GM19438 (cell line): ENCODE measurements around the gene STEAP1B.
A peak's percentile ranks its signal among the peaks of the same experiment; 100 is the strongest.

ENCODE experiments used
- ATAC-seq: cut with Tn5 transposase; IDR thresholded peaks from one replicate; pipeline ENCODE4 v1.9.1; 2021; ENCODE audit warnings: low read depth; ENCODE audit not compliant: unreplicated experiment

Gene STEAP1B

DNA sequence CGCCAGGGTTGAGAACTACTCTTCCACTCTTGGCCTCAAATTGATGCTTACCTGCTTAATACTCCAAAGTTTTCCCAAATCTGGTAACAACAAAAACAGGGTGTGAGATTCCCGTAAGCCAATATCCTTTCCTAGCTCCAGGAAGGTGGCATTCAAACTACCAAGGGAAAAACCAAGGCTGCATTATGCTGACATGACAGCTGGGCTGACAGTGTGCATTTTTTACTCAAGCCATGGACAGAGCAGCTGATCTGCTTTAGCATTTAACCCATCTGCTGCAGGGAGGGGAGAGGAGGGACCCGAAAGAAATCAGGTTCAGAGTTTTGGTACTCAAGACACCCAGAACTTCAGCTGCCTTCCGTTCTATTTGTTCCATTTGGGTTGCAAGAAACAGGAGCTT lies 93.3 kb downstream of the STEAP1B start:
- no peak for ATAC-seq

DNA sequence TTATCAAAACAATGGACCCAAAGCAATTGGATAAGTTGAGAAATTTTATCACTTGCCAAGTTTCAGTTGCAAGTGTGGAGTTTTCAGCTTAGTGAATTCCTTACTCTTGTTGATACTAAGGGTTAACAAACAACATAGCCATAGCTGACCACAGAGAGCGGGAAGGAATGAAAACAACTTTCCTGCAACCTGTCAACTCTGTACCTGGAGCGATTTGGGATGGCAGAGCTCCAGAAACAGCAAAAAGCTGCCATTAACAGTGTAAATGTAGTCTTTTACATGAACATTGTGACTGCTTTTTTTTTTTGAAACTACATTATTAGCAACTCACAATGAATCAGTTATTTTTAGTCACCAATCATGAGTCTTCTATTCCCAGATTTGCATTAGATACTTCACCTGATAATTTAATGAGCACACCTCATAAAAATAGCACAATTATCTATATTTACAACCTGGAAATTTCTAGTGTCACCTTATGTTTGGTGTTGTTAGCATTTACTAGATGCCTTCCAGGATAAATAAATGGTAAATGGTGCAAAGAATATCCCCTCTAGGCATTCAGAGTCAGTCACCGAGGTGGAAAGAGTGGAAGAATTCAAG lies 95.5 kb downstream of the STEAP1B start:
- ATAC-seq, result no peak

DNA sequence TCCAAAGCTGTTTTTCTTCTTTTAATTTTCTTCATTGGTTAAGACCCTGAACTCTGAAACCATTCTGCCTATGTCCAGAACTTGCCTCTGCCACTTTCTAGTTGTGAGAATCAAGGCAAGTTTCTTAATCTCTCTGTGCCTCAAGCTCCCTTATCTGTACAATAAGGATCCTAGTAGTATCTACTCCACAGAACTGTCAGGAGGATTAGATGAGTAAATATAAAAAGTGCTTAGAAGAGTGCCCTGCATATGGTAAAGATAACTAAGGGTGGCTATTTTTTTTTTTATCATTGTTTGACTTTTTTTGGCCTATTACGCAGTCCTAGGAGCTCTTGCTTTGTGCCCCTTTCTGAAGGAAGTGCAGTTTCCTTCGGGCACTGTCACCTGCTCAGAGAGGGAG lies 96.6 kb downstream of the STEAP1B start:
- no peak for ATAC-seq

- ATAC-seq, result peak; percentile 47
These were observed 97.7 kb downstream of the STEAP1B start for GRCh38 chr7:22402250-22402649.

- ATAC-seq, result no peak
These were observed 98.9 kb downstream of the STEAP1B start for GRCh38 chr7:22400936-22401553.

DNA sequence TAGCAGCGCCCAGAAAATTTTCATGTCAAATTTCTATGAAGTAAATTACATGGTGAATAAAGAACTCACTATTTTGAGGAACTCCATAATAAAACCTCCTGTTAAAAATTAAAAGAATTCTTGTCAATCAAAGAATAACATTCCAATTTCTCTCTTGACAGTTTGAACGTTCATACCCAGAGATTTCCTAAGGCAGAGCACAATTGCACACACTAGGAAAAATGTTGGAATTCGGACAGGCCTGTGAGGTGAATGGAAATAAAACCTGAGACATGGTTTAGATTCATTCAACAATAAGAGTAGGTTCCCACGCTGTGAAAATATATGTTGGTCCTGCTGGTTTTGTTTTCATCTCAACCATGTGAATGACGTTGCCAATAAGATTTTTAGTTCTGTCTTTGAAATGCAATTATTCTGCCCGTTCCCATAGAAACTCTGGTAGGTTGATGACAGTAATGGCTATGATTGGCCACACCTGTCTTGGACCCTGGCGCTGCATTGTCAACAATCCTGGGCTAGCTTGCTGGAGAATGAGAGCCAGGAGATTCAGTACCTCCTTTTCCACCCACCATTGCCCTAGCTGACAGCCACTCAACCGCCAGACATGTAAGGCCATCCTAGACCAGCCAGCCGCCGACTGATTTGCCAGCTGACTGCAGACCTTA lies 99.7 kb downstream of the STEAP1B start:
- ATAC-seq, result no peak

DNA sequence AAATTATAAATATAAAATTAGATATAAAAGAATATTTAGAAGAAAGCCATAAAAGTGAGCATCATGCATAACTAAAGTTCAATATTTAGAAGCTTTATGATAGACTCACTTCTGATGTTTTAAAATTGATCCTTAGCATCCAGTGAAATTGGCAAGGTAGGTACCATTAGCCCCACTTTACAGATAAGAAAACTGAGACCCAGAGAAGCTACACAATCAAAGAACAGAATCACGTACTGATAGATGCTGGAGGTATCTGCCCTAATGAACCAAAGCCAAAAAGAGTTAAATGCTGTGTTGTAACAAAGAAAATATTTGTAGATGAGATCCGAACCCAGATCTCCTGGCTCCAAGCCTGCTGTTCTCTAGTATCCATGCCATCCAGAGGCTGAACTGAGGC lies 100.4 kb downstream of the STEAP1B start:
- no peak for ATAC-seq

DNA sequence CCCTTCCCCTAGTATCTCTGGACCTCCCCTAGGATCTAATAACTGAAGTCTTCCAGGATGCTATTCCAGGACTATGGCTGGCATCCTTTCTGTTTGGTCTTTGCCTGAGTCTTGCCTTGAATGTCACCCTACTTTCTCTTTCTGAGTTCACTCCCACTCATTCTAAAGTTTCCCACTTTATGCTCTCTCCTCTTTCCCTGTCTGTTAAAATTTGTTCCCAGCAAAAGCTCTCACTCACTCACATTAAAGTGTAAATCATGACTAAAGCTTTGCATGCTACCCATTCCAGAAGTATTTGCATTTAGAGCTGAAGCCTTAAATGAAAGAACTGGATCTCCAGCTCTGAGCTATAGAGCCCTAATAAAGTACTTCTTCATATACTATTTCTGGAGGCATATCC lies 100.9 kb downstream of the STEAP1B start:
- no peak for ATAC-seq

DNA sequence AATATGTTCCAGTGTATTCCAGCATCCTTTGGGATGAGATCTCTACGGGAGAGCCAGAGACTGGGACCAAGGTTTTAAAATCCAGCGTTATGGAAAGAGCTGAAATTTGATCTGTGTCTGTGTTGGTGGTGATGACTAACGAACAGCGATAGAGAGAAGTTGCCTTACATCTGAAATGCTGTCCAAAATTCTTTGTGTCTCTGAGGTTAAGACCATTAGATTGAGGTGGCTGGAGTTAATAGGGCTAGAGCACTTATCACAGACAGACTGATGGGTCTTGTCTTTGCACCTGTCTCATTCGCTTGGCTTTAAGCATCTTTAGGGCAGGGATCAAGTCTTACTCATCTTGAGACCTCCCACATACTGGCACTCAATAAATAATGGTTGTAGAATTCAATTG lies 102.0 kb downstream of the STEAP1B start:
- ATAC-seq, result no peak

GRCh38 chr7:22395222-22395621 lies 104.8 kb downstream of the STEAP1B start:
- no peak for ATAC-seq

DNA sequence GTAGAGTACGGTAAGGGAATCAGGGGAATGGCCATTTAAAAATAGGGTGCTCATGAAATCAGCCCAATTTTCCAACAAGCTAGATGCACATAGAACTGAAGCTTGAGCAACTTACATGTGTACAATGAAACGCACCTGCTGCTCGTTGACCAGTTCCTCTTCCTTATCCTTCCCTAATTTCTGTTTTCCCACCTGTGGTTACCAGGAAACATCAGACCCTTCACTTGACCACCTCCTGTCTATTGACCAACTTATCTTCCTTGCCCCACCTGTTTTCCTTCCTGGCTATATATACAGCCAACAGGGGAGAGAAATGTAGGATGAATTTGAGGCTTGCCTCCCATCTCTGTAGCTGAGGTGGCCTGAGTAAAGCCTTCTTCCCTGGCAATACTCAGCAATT lies 105.2 kb downstream of the STEAP1B start:
- no peak for ATAC-seq

DNA sequence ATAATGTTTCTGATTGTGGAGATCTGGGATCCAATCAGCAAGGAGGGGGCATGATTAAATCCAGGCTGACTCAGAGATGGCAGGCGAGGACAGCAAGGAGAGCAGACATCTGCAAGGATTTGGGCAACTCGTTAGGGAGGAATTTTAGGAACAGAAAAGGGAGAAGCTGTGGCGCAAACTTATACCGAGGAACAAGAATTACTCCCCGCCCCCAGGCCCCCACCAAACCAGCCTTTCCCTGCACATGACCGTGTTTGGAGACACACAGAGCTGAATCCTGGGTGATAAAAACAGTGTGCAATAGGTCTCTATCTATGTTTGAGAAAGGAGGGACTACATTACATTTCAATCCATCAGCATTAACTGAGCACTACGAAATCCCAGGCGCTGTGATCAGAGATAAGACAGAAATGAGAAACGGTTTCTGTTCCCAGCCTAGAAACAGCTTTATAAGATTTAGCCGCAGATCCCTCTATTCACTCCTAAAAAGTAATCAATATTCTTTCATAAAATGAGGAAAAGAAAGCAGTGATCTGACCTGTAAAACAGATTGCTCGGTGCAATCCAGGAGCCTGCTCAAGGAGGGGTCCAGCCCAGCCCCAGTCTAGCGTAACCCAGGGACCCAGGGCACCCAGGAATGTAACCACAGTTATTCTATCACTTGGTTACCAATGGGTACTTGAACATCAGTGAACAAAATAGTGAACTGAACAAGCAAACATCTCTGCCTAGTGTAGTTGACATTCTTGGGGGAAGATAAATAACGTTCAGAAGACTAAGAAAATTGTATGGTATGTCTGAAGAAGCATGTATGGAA lies 105.9 kb downstream of the STEAP1B start:
- no peak for ATAC-seq

- ATAC-seq, result no peak
These were observed 109.5 kb downstream of the STEAP1B start for GRCh38 chr7:22390516-22390915.

- no peak for ATAC-seq
These were observed 110.1 kb downstream of the STEAP1B start for GRCh38 chr7:22389892-22390291.

DNA sequence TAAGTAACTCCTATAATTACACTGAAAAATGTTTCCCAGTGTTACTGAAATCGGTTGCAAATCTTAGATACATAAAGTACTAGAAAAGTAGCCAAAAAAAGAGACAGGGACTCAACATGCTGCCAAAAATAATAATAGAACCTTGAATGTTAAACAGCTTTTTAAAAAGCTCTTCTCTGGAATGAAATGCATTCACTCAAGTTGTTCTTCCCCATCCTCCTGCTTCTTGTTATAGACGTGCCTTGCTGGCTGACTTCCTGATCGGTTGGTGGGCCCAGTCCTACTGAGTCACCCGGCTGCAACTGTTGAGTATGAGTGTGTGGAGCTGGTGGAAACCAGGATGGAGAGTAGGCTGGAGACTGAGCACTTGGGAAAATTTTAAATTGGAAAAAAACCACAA lies 112.4 kb downstream of the STEAP1B start:
- ATAC-seq, result no peak

DNA sequence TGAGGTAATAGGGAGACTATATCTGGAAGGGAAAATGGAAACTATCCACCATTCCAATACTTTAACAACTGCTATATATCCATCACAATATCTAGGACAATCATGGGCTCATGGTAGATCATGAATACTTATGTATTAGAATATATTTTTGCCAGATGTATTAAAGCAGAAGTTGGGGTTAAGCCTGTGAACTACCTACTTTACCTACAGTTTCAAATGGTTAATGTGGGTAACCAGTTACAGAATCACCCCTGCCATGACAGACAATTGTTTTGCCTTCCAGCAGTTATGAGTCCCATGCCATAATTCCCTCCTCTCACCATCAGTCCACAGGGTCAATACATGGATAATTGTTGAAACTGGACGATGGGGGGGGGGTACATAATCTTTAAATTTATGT lies 113.1 kb downstream of the STEAP1B start:
- no peak for ATAC-seq

- no peak for ATAC-seq
These were observed 113.7 kb downstream of the STEAP1B start for GRCh38 chr7:22386206-22386858.

GRCh38 chr7:22385326-22385725 lies 114.7 kb downstream of the STEAP1B start:
- ATAC-seq, result no peak

GRCh38 chr7:22380333-22380732 lies 119.7 kb downstream of the STEAP1B start:
- no peak for ATAC-seq

DNA sequence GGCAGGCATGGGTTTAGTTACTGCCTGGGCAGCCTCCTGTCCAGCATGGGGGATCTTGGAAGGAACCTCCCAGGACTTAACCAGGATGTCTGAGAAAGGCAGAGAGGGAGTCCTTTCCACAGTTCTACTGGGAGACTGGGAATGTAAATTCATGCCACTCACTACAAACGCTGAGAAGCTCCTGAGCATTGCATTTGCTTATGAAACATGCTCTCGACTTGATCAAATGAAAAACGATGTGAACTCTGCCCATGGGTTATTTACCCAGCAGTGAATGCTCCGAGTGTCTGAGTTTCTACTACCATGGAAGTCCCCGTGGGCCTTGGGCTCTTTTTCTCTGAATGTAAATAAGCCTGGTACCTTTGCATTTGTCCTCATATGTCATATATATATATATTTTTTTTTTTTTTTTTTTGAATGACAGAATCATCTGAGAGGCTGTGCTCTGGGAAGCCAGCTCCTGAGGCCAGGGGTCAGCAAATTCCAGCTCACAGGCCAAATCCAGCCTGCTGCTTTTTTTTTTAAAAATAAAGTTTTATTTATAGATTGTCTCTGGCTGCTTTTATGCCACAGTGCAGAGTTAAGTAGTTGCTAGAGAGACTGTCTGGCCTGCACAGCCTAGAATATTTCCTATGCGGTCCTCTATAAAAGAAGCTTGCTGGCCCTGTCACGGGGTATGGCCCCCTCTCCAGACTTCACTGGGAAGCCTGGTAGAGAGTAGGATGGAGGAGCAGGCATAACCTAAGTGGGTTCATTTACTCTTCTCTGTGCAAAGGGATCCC lies 121.6 kb downstream of the STEAP1B start:
- no peak for ATAC-seq
